K562 (cell line): Measurements from ENCODE around the gene F12. TPM values are rescaled to one million over a fixed set of nuclear protein-coding genes. Genes with fewer than 3 reads are reported as not detected.
A peak's percentile ranks its signal among the peaks of the same experiment; 100 is the strongest.

ENCODE experiments used
- ATF7 ChIP-seq: fragments of 450-650 bp; IDR thresholded peaks from 2 replicates; pipeline ENCODE4 v1.7.1; 2014; ENCODE audit warnings: mild to moderate bottlenecking, moderate library complexity
- CREM ChIP-seq: IDR thresholded peaks from 2 replicates; pipeline ENCODE4 v1.6.1; 2014; ENCODE audit warnings: antibody characterized with exemption, low read depth
- ELF2 ChIP-seq: fragments of 250-450 bp; sonication (Bioruptor Pico); IDR thresholded peaks from 2 replicates; pipeline ENCODE4 v1.5.0; 2021; ENCODE audit warnings: mild to moderate bottlenecking
- GABPB1 ChIP-seq: sonication (generic); formaldehyde crosslinking; IDR thresholded peaks from 2 replicates; pipeline ENCODE4 v1.8.0; 2022; ENCODE audit warnings: mild to moderate bottlenecking, missing genetic modification reagents
- HDAC1 ChIP-seq, 2 experiments: fragments of 450-650 bp; IDR thresholded peaks; 2 replicates each; pipeline ENCODE4 v1.6.1; 2016 to 2017; ENCODE audit warnings: inconsistent platforms in 1 of 2, mild to moderate bottlenecking in 1 of 2, moderate library complexity in 1 of 2
- HMG20A ChIP-seq: fragments of 450-650 bp; formaldehyde crosslinking; conservative IDR thresholded peaks from 2 replicates; pipeline ENCODE4 v1.4.0; 2020; ENCODE audit warnings: mild to moderate bottlenecking, mixed read lengths
- HMGN3 ChIP-seq: IDR thresholded peaks from 2 replicates; pipeline ENCODE4 v1.6.1; 2011; ENCODE audit warnings: borderline replicate concordance, low read depth, mild to moderate bottlenecking, mixed read lengths, low read length; ENCODE audit not compliant: insufficient read length; ENCODE audit errors: extremely low read depth
- HNRNPK ChIP-seq: fragments of 200-400 bp; formaldehyde crosslinking; IDR thresholded peaks from one replicate; pipeline ENCODE4 v1.6.1; 2018; ENCODE audit warnings: mild to moderate bottlenecking, low read depth, low read length; ENCODE audit not compliant: poor library complexity, severe bottlenecking
- NR2C1 ChIP-seq, 2 experiments: fragments of 450-650 bp; IDR thresholded peaks; 2 replicates each; pipeline ENCODE4 v1.6.1; 2017; ENCODE audit warnings: mild to moderate bottlenecking in 2 of 2, antibody characterized with exemption in 1 of 2, inconsistent platforms in 1 of 2, missing compliant biosample characterization in 1 of 2, missing genetic modification characterization in 1 of 2
- NRF1 ChIP-seq, 2 experiments: fragments of 450-650 bp; IDR thresholded peaks in 1 of 2; conservative IDR thresholded peaks in 1 of 2; 2 replicates each; pipeline ENCODE4 v1.6.1; 2014; ENCODE audit warnings: mild to moderate bottlenecking in 2 of 2
- RCOR1 ChIP-seq, 2 experiments: IDR thresholded peaks; 2 replicates each; pipeline ENCODE4 v1.6.1; 2012; ENCODE audit warnings: low read depth in 2 of 2, low read length in 2 of 2, borderline replicate concordance in 1 of 2, improper control_type of control experiment in 1 of 2
- TCF7 ChIP-seq: sonication (generic); IDR thresholded peaks from 2 replicates; pipeline ENCODE4 v1.6.1; 2016; ENCODE audit warnings: antibody characterized with exemption, borderline replicate concordance
- TEAD1 ChIP-seq, 2 experiments: fragments of 450-650 bp in 1 of 2; sonication (generic) in 1 of 2; formaldehyde crosslinking; IDR thresholded peaks; 2 replicates each; pipeline versions ENCODE4 v1.4.0 to v1.8.0; 2020 to 2022; ENCODE audit warnings: mild to moderate bottlenecking in 2 of 2, missing genetic modification reagents in 1 of 2
- THAP12 ChIP-seq: fragments of 250-450 bp; sonication (Bioruptor Pico); IDR thresholded peaks from 2 replicates; pipeline ENCODE4 v1.9.0; 2021; ENCODE audit warnings: mild to moderate bottlenecking, inconsistent platforms
- YY1 ChIP-seq, 3 experiments: IDR thresholded peaks; 2 replicates each; pipeline ENCODE4 v1.6.1; 2011; ENCODE audit warnings: low read length in 2 of 3, mild to moderate bottlenecking in 2 of 3, moderate library complexity in 2 of 3, borderline replicate concordance in 1 of 3, control low read depth in 1 of 3, low read depth in 1 of 3; ENCODE audit not compliant: insufficient read depth in 3 of 3, insufficient replicate concordance in 2 of 3, control insufficient read depth in 1 of 3, insufficient read length in 1 of 3; ENCODE audit errors: extremely low read depth in 1 of 3
- ZNF253 ChIP-seq: fragments of 250-450 bp; sonication (Bioruptor Pico); conservative IDR thresholded peaks from 2 replicates; pipeline ENCODE4 v1.6.1; 2021; ENCODE audit warnings: mild to moderate bottlenecking
- polyA plus RNA-seq, 8 experiments: library from polyadenylated mRNA; depleted of rRNA in 4 of 8; stranded (reverse) in 5 of 8; unstranded in 3 of 8; fragments of >200 nt; fragmentation: Nextera tagmentation in 2 of 8; fragmentation: Illumina TruSeq in 1 of 8; extraction: Ambion mirVana in 2 of 8; extraction: Trizol in 1 of 8; gene quantifications; 2 replicates each; pipeline versions ENCODE4 v1.2.1 to v1.2.3, GENCODE V29; 2011 to 2014; ENCODE audit warnings: inconsistent platforms in 1 of 8, missing spikeins in 1 of 8
- total RNA-seq, 7 experiments: library from RNA; depleted of rRNA in 6 of 7; stranded (reverse); fragments of >200 nt in 6 of 7; fragmentation: Illumina TruSeq in 2 of 7; extraction: Trizol in 2 of 7; gene quantifications; 2 replicates each; pipeline versions ENCODE4 v1.2.1 to v1.2.3, GENCODE V29; 2011 to 2021; ENCODE audit warnings: low replicate concordance in 1 of 7
- TF ChIP-seq, protein P1 (sequence below): fragments of 450-650 bp; IDR thresholded peaks from 2 replicates; pipeline ENCODE4 v1.6.1; 2016
- TF ChIP-seq, protein P2 (sequence below): fragments of 450-650 bp; IDR thresholded peaks from 2 replicates; pipeline ENCODE4 v1.6.1; 2018; ENCODE audit not compliant: partially characterized antibody

F12 gene
- total and polyA plus RNA-seq, 9 of the 15 experiments (the other 6 are each of a cell fraction or from before 2014, with no cell fraction given), result 0.59 to 18.3 (median 3.6) TPM

DNA sequence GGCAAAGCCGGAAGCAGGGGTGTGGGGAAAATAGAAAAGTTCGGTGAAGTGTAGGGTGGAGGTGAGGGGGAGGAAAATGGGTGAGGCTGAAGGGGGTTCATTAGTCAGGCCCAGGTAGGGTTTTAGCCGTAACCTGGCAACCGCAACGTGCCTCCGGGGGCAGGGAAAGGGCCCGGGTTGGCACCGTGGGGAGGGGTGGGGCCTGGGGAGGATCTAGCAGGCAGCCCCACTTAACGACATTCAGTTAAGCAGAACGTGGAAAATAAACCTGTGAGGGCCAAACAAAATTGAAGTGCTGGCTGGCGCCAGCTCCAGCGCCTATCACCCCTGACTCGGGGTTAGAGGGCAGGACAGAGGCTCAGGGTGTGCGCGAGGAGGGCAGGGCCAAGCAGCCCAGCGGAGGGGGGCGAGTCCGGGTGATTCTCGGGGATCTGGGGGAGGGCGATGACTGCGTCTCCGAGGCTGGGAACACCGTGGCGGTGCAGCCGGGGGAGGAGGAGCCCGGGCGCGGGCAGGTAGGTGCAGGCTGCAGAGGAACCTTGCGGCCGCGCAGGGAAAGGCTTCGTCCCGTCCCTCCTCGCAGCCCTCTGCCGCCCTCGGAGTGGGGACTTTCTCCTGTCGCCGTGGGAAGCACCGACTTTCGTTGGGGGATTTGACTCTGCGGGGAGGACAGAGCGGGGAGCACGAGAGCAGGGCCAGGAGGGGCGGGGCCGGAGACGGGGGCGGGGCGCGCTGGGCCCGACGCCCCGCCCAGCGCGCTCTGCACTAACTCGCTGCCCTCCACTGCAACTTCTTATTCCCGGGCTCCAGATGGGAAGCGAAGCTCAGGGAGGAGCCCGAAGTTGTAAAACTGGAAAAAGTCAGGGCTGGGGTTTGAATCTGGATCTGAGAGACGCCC lies 46.5 kb downstream of the F12 start (continued):
- TF ChIP-seq, protein P1, sequence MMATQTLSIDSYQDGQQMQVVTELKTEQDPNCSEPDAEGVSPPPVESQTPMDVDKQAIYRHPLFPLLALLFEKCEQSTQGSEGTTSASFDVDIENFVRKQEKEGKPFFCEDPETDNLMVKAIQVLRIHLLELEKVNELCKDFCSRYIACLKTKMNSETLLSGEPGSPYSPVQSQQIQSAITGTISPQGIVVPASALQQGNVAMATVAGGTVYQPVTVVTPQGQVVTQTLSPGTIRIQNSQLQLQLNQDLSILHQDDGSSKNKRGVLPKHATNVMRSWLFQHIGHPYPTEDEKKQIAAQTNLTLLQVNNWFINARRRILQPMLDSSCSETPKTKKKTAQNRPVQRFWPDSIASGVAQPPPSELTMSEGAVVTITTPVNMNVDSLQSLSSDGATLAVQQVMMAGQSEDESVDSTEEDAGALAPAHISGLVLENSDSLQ, result peak; percentile 56
- TF ChIP-seq NRF1 (conservative IDR thresholded peaks at IDR 0.05 in 1 of 2, IDR thresholded peaks at IDR 0.05 in 1 of 2) (peak; percentile 76 to 80), CREM (peak; percentile 60; the same call in 1 of the 2 replicates), GABPB1 (CRISPR knock-in tag) (0 out of 2 replicates have a peak, but pooled peaks have one; percentile 42), HMGN3 (peak; percentile 61), NR2C1 (IDR thresholded peaks at IDR 0.05) (peak; percentile 86), NR2C1 (tag; IDR thresholded peaks at IDR 0.05) (peak; percentile 86), THAP12 (CRISPR knock-in tag) (peak; percentile 59; the same call in 1 of the 2 replicates), ELF2 (no peak), TEAD1 (CRISPR knock-in tag; IDR thresholded peaks at IDR 0.05) (0 out of 4 replicates have a peak, but pooled peaks of 1 of the 2 experiments have one; percentile 48), HDAC1 (IDR thresholded peaks at IDR 0.05) (peak in 1 of 2 experiments; percentile 38; a peak in 2 of 4 replicates), HNRNPK (no peak), HMG20A (CRISPR knock-in tag) (no peak), RCOR1 (IDR thresholded peaks at IDR 0.05; ENCODE audit: borderline replicate concordance in 1 of 2, low read depth in 2 of 2, low read length in 2 of 2) (0 out of 4 replicates have a peak, but pooled peaks of 1 of the 2 experiments have one; percentile 46), ZNF253 (CRISPR knock-in tag) (no peak), ATF7 (peak; percentile 46; the same call in 1 of the 2 replicates), YY1 (IDR thresholded peaks at IDR 0.05; ENCODE audit: borderline replicate concordance in 1 of 3, control insufficient read depth in 1 of 3, extremely low read depth in 1 of 3, insufficient read depth in 3 of 3, insufficient read length in 1 of 3, insufficient replicate concordance in 2 of 3, low read depth in 1 of 3, low read length in 2 of 3) (peak in 2 of 3 experiments; percentile 5 to 39), TCF7 (no peak)
- TF ChIP-seq, protein P2, sequence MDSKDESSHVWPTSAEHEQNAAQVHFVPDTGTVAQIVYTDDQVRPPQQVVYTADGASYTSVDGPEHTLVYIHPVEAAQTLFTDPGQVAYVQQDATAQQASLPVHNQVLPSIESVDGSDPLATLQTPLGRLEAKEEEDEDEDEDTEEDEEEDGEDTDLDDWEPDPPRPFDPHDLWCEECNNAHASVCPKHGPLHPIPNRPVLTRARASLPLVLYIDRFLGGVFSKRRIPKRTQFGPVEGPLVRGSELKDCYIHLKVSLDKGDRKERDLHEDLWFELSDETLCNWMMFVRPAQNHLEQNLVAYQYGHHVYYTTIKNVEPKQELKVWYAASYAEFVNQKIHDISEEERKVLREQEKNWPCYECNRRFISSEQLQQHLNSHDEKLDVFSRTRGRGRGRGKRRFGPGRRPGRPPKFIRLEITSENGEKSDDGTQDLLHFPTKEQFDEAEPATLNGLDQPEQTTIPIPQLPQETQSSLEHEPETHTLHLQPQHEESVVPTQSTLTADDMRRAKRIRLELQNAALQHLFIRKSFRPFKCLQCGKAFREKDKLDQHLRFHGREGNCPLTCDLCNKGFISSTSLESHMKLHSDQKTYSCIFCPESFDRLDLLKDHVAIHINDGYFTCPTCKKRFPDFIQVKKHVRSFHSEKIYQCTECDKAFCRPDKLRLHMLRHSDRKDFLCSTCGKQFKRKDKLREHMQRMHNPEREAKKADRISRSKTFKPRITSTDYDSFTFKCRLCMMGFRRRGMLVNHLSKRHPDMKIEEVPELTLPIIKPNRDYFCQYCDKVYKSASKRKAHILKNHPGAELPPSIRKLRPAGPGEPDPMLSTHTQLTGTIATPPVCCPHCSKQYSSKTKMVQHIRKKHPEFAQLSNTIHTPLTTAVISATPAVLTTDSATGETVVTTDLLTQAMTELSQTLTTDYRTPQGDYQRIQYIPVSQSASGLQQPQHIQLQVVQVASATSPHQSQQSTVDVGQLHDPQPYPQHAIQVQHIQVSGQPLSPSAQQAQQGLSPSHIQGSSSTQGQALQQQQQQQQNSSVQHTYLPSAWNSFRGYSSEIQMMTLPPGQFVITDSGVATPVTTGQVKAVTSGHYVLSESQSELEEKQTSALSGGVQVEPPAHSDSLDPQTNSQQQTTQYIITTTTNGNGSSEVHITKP, result peak; percentile 81
